HG03457 (cell line): Measurements from ENCODE around the gene TCOF1.
A peak's percentile ranks its signal among the peaks of the same experiment; 100 is the strongest.

Source experiments
- ATAC-seq: cut with Tn5 transposase; IDR thresholded peaks from one replicate; pipeline ENCODE4 v1.9.1; 2021; ENCODE audit warnings: moderate number of reproducible peaks; ENCODE audit not compliant: unreplicated experiment

The TCOF1 gene

GRCh38 chr5:150428106-150428876, 70.8 kb downstream of the TCOF1 start:
- ATAC-seq: no peak

GRCh38 chr5:150428978-150429377, 71.5 kb downstream of the TCOF1 start:
- no peak for ATAC-seq

GRCh38 chr5:150429410-150429873, 71.9 kb downstream of the TCOF1 start:
- peak; percentile 59 for ATAC-seq

GRCh38 chr5:150431048-150431447, 73.6 kb downstream of the TCOF1 start:
- ATAC-seq: no peak

- ATAC-seq: no peak
These were observed 74.1 kb downstream of the TCOF1 start for GRCh38 chr5:150431574-150431973.

GRCh38 chr5:150434464-150434863, 77.0 kb downstream of the TCOF1 start:
- ATAC-seq: no peak

- ATAC-seq: peak; percentile 90
These were observed 78.7 kb downstream of the TCOF1 start for GRCh38 chr5:150436141-150436680.

GRCh38 chr5:150438873-150439546, 81.5 kb downstream of the TCOF1 start:
- no peak for ATAC-seq

GRCh38 chr5:150440948-150441812, 83.7 kb downstream of the TCOF1 start:
- ATAC-seq: no peak

GRCh38 chr5:150441813-150442698, 84.6 kb downstream of the TCOF1 start:
- no peak for ATAC-seq

GRCh38 chr5:150442699-150443080, 85.2 kb downstream of the TCOF1 start:
- no peak for ATAC-seq

GRCh38 chr5:150443242-150444075, 86.0 kb downstream of the TCOF1 start:
- no peak for ATAC-seq

GRCh38 chr5:150444770-150445169, 87.3 kb downstream of the TCOF1 start:
- no peak for ATAC-seq

- ATAC-seq: no peak
These were observed 88.6 kb downstream of the TCOF1 start for GRCh38 chr5:150446088-150446487.

GRCh38 chr5:150446583-150446982, 89.1 kb downstream of the TCOF1 start:
- no peak for ATAC-seq

- no peak for ATAC-seq
These were observed 89.7 kb downstream of the TCOF1 start for GRCh38 chr5:150447188-150447587.

- ATAC-seq: no peak
These were observed 90.8 kb downstream of the TCOF1 start for GRCh38 chr5:150448334-150448733.

- ATAC-seq: peak; percentile 23
These were observed 91.5 kb downstream of the TCOF1 start for GRCh38 chr5:150448952-150449516.
